ENCODE data around the gene ANAPC1. TPM values are rescaled to one million over a fixed set of nuclear protein-coding genes. Genes with fewer than 3 reads are reported as not detected.

ANAPC1 gene
- total and polyA plus RNA-seq, 9 of the 15 experiments (the other 6 are each of a cell fraction or from before 2014, with no cell fraction given) = 14.0 to 126 (median 78.2) TPM

- TF ChIP-seq HMGXB4 (CRISPR knock-in tag; IDR thresholded peaks at IDR 0.05) = no peak
- peak; percentile 71 for TF ChIP-seq ATF3 (IDR thresholded peaks at IDR 0.05)
- no peak for TF ChIP-seq ATF3 (CRISPR knock-in tag; conservative IDR thresholded peaks at IDR 0.05)
- TF ChIP-seq TBL1XR1 (IDR thresholded peaks at IDR 0.05; ENCODE audit: low read length in 2 of 2) = 0 out of 4 replicates have a peak, but pooled peaks of 1 of the 2 experiments have one; percentile 59
- TF ChIP-seq ZNF146 (CRISPR knock-in tag; IDR thresholded peaks at IDR 0.05; ENCODE audit: unreplicated experiment) = no peak
- TF ChIP-seq GABPB1 (CRISPR knock-in tag; IDR thresholded peaks at IDR 0.05) = 0 out of 2 replicates have a peak, but pooled peaks have one; percentile 21
- TF ChIP-seq HNRNPUL1 (IDR thresholded peaks at IDR 0.05; ENCODE audit: low read length) = no peak
- TF ChIP-seq NFE2 (IDR thresholded peaks at IDR 0.05; ENCODE audit: low read depth) = peak; percentile 93
- 0 out of 2 replicates have a peak, but pooled peaks have one; percentile 35 for TF ChIP-seq ZBTB7A (IDR thresholded peaks at IDR 0.05; ENCODE audit: borderline replicate concordance, control insufficient read depth, low read depth, low read length)
- peak; percentile 52; the same call in 1 of the 2 replicates for TF ChIP-seq STAT5A (IDR thresholded peaks at IDR 0.05; ENCODE audit: borderline replicate concordance, low read length)
- no peak for TF ChIP-seq SIN3A (IDR thresholded peaks at IDR 0.05; ENCODE audit: borderline replicate concordance in 2 of 2, control insufficient read depth in 1 of 2, low read depth in 2 of 2, low read length in 2 of 2)
- peak; percentile 40; the same call in 1 of the 2 replicates for TF ChIP-seq GATA2 (CRISPR knock-in tag; IDR thresholded peaks at IDR 0.05)
- peak; percentile 92 to 98 for TF ChIP-seq FOXA3 (CRISPR knock-in tag; conservative IDR thresholded peaks at IDR 0.05 in 1 of 2, IDR thresholded peaks at IDR 0.05 in 1 of 2)
- TF ChIP-seq C11orf30 (IDR thresholded peaks at IDR 0.05; ENCODE audit: low read depth) = peak; percentile 100
- TF ChIP-seq TAL1 (IDR thresholded peaks at IDR 0.05) = peak; percentile 81
- TF ChIP-seq ZNF165 (CRISPR knock-in tag; IDR thresholded peaks at IDR 0.05; ENCODE audit: borderline replicate concordance) = no peak
- peak; percentile 92 for TF ChIP-seq DPF2 (IDR thresholded peaks at IDR 0.05)
- TF ChIP-seq ARID1B (IDR thresholded peaks at IDR 0.05) = peak; percentile 94
- TF ChIP-seq CEBPG (CRISPR knock-in tag; IDR thresholded peaks at IDR 0.05) = 0 out of 2 replicates have a peak, but pooled peaks have one; percentile 19
- TF ChIP-seq CEBPG (tag; conservative IDR thresholded peaks at IDR 0.05 in 1 of 2, IDR thresholded peaks at IDR 0.05 in 1 of 2) = no peak
- TF ChIP-seq E2F3 (CRISPR knock-in tag; IDR thresholded peaks at IDR 0.05) = no peak
- TF ChIP-seq HNRNPH1 (optimal IDR thresholded peaks at IDR 0.05; ENCODE audit: low read depth, low read length) = no peak
- 0 out of 2 replicates have a peak, but pooled peaks have one; percentile 20 for TF ChIP-seq ADNP (tag; IDR thresholded peaks at IDR 0.05)
- TF ChIP-seq FOSL1 (tag; conservative IDR thresholded peaks at IDR 0.05) = peak; percentile 88
- TF ChIP-seq NFIX (CRISPR knock-in tag; IDR thresholded peaks at IDR 0.05; ENCODE audit: low read depth) = peak; percentile 85
- TF ChIP-seq CBFA2T2 (conservative IDR thresholded peaks at IDR 0.05) = peak; percentile 73
- peak; percentile 61 for TF ChIP-seq MTA2 (IDR thresholded peaks at IDR 0.05; ENCODE audit: low read depth)
- no peak for TF ChIP-seq SUPT5H (IDR thresholded peaks at IDR 0.05)
- TF ChIP-seq EGR1 (conservative IDR thresholded peaks at IDR 0.05) = no peak
Measured at GRCh38 chr2:111918383-111918806, 34.4 kb upstream of the ANAPC1 start (continued).

All from K562 (cell line).